Measurements from ENCODE around the gene FGD2.
"Not testable (repeated sequence)": the region's sequence is repeated elsewhere in the genome, so short reads cannot be mapped to it uniquely, and the experiment has no call there.

The FGD2 gene

DNA sequence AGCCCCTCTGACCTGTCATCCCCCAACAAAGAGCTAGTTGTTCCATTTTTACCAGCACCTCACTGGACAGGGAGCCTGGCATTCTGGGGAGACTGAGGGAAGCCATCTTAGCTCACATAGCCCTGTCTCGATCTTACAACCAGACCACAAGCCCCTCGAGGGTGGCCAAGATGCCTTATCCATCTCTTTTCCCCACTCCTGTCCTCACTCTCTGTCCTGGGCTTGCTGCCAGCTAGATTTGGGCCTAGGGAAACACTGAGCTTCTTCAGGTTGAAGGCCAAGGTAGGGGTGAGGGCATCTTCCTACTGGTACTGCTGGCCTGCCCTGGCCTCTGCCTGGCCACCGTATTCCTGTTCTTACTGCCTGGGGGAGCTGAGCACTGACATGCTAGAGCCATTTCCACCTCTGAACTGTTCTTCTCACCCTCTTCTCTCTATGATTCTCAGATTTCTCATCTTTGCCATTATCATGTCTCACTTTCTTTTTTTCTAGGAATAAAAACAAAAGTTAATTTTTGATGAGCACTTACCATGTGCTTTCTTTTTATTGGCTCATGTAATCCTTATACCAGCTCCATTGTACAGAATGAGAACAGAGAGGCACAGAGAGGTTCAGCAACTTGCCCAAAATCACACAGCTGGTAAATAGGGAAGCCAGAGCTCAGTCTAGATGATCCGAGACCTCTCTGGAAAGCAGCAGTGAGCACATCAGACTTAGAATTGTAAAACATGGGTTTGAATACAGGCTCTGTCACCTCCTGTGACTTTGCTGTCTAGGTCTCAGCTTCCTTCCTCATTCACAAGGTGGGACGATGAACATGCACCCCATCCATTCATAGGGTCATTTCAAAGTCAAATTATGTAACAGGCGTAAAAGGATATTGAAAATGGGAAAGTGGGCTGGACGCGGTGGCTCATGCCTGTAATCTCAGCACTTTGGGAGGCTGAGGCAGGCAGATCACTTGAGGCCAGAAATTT lies 28.7 kb downstream of the FGD2 start:
- TF ChIP-seq POLR2AphosphoS5 (IDR thresholded peaks at IDR 0.05; ENCODE audit: low read depth, low read length) (no peak), TAF1 (IDR thresholded peaks at IDR 0.05; ENCODE audit: borderline replicate concordance, low read depth, low read length) (no peak), POLR2A (IDR thresholded peaks at IDR 0.05; ENCODE audit: low read depth, low read length) (no peak)
- DNase-seq (ENCODE audit: insufficient read length) (no peak), FAIRE-seq (no peak)

DNA sequence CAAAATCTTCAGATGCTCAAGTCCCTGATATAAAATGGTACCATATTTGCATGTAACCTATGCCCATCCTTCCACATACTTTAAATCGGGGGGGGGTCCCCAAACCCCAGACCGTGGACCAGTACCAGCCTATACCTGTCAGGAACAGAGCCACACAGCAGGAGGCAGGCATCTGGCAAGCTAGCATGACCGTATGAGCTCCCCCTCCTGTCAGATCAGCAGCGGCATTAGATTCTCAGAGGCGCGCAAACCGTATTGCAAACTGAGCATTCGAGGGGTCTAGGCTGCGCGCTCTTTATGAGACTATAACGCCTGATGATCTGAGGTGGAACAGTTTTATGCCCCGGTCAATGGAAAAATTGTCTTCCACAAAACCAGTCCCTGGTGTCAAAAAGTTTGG lies 30.7 kb downstream of the FGD2 start:
- no peak for TF ChIP-seq POLR2A (IDR thresholded peaks at IDR 0.05; ENCODE audit: low read depth, low read length)
- no peak for TF ChIP-seq TAF1 (IDR thresholded peaks at IDR 0.05; ENCODE audit: borderline replicate concordance, low read depth, low read length)
- no peak for TF ChIP-seq POLR2AphosphoS5 (IDR thresholded peaks at IDR 0.05; ENCODE audit: low read depth, low read length)
- DNase-seq (ENCODE audit: insufficient read length) (no peak), FAIRE-seq (no peak)

DNA sequence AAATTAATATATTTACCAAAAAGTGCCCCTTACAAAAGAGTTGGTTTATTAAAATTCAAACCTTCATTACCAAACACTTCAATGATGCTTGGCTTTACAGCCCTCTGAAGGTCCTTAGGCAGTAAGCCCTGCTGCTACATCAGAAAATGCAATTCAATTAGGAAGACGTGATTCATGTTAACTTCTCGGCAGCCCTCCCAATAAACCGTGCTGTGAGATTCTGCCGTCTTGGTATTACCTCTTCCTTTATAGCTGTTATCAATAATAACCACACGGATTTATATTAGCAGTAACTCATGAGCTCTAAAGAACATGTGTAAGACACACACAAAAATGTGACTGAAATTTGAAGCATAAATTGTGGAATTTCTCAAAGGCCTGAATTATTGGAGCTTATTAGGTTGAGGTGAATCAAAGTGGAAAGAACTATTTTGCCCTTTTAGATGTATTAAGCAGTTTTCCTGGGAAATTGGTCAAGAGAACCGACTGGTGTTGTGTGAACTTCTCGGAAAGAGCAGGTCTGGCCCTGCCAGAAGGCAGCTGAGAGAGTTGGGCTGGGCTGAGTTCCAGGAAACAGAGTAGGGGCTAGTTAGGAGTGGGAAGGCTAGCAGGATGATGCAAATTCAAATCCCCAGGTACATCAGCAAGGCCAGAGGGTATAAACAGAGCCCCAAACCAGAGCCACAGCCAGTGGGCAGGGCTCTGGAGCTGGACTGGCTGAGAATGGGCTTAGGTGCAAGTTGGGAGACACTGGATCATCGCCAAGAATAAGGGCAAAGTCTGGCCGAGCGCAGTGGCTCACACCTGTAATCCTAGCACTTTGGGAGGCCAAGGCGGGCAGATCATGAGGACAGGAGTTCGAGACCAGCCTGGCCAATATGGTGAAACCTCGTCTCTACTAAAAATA lies 33.1 kb downstream of the FGD2 start:
- FAIRE-seq (no peak), DNase-seq (ENCODE audit: insufficient read length) (no peak)
- TF ChIP-seq POLR2A (IDR thresholded peaks at IDR 0.05; ENCODE audit: low read depth, low read length) (no peak), TAF1 (IDR thresholded peaks at IDR 0.05; ENCODE audit: borderline replicate concordance, low read depth, low read length) (no peak), POLR2AphosphoS5 (IDR thresholded peaks at IDR 0.05; ENCODE audit: low read depth, low read length) (no peak)

DNA sequence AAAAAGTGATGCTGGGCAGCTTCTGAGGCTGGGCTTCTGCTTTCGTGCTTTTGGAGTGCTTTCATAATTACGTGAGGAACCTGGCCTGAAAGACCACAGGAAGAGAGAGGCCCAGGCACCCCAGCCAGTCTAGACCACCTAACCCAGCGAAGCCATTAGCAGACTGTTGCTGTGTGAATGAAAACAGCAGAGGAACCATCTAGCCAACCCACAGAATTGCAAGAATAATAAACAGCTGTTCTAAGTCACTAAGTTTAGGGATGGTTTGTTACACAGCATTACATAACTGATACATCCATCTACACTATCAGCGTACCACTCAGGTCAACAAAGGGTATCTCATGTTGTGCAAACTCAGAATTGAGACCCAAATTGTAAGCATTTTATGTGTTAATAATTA lies 34.5 kb downstream of the FGD2 start:
- DNase-seq (ENCODE audit: insufficient read length) (no peak), FAIRE-seq (peak; percentile 30)
- no peak for TF ChIP-seq POLR2AphosphoS5 (IDR thresholded peaks at IDR 0.05; ENCODE audit: low read depth, low read length)
- no peak for TF ChIP-seq POLR2A (IDR thresholded peaks at IDR 0.05; ENCODE audit: low read depth, low read length)
- no peak for TF ChIP-seq TAF1 (IDR thresholded peaks at IDR 0.05; ENCODE audit: borderline replicate concordance, low read depth, low read length)

DNA sequence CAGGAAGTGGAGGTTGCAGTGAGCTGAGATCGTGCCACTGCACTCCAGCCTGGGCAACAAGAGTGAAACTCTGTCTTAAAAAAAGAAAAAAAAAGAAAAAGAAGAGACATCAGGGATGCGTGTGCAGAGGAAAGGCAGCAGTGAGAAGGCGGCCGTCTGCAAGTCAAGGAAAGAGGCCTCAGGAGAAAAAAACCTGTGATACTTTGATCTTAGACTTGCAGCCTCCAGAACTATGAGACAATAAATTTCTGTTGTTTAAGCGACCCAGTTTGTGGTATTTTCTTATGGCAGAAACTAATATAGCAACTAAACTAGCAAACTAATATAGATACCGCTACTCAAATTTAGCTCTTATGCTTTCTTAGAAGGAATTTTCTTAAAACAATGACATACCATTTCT lies 36.1 kb downstream of the FGD2 start:
- DNase-seq (ENCODE audit: insufficient read length), result no peak
- TF ChIP-seq TAF1 (IDR thresholded peaks at IDR 0.05; ENCODE audit: borderline replicate concordance, low read depth, low read length) (no peak), POLR2A (IDR thresholded peaks at IDR 0.05; ENCODE audit: low read depth, low read length) (no peak), POLR2AphosphoS5 (IDR thresholded peaks at IDR 0.05; ENCODE audit: low read depth, low read length) (no peak)

DNA sequence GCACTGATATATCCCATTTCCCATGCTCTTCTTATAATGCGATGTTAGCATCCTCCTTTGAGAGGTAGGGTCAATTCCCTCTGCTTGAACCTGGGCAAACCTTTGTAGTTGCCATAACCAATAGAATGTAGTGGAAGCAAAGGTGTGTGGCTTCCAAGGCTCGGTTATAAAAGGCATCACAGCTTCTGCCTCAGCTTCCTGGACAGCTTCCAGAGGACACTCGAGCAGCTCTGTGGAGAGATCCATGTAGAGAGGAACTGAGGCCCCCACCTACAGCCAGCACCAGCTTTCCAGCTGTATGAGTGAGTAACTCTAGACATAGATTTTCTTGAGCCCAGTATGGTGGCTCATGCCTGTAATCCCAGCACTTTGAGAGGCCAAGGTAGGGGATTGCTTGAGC lies 36.7 kb downstream of the FGD2 start:
- DNase-seq (ENCODE audit: insufficient read length), result no peak
- TF ChIP-seq POLR2A (IDR thresholded peaks at IDR 0.05; ENCODE audit: low read depth, low read length), result no peak
- TF ChIP-seq TAF1 (IDR thresholded peaks at IDR 0.05; ENCODE audit: borderline replicate concordance, low read depth, low read length), result no peak
- no peak for TF ChIP-seq POLR2AphosphoS5 (IDR thresholded peaks at IDR 0.05; ENCODE audit: low read depth, low read length)
- no peak for FAIRE-seq

More for the DNA sequence above, 36.1 kb downstream of the FGD2 start:
- FAIRE-seq, result no peak

DNA sequence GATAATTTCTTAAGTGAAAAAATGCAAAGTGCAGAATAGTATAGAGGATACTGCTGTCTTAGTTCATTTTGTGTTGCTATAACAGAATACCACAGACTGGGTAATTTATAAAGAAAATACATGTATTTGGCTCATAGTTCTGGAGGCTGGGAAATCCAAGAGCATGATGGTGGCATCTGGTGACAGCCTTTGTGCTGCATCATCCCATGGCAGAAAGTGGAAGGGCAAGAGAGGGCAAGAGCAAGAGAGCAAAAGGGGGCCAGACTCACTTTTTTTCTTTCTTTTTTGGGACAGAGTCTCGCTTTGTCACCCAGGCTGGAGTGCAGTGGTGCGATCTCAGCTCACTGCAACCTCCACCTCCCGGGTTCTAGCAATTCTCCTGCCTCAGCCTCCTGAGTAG lies 37.6 kb downstream of the FGD2 start:
- not testable (repeated sequence) for FAIRE-seq; DNase-seq (ENCODE audit: insufficient read length)

DNA sequence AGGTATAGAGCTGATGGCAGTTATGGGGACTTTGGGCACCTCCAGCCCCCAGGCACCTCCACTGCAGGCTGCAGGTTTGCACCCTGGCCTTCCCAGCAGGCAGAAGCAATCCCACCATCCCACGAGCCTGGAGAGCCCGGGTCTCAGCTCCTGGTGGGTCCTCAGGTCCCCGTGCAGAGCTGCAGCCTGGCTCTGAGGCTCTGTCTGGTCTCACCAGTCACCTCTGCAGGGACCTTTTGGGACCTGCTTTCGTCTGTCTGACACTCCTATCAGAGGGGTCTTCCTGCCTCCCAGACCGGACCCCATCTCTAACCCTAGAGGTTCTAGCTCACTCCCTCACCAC lies 41.9 kb downstream of the FGD2 start:
- FAIRE-seq, result no peak
- TF ChIP-seq POLR2AphosphoS5 (IDR thresholded peaks at IDR 0.05; ENCODE audit: low read depth, low read length) (no peak), POLR2A (IDR thresholded peaks at IDR 0.05; ENCODE audit: low read depth, low read length) (no peak), TAF1 (IDR thresholded peaks at IDR 0.05; ENCODE audit: borderline replicate concordance, low read depth, low read length) (no peak)
- DNase-seq (ENCODE audit: insufficient read length), result no peak

DNA sequence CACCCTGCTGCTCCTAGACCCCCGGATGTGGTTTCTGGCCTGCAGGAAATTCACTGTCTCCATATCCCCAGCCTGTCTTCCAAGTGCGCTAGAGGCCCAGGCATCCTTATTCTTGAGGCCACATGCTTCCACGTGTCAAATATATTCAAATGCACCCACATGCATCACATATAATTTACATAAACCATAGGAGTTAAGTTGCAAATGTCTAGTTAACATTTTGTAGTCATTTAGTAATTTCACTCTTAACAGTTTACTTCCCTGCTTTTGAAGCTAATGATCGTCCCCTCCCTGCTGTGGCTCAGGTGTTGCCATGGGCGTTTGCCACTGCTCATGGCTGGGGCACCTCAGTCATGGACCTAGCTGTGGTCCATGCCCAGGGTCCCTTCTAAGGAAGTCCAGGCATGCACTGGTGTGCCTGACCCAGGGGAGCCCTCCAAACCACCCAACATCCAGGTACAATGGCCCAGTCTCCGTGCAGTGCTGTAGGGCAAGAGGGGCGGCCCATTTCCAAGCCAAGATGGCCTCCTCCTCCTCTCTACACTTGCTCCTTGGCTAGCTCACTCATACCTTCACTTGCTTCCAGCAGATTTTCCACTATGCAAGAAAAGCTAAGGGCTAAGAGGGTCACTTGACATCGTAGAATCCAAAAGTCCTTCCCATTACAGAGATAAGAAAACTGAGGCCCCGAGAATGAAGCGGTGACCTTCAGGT lies 42.4 kb downstream of the FGD2 start:
- TF ChIP-seq POLR2A (IDR thresholded peaks at IDR 0.05; ENCODE audit: low read depth, low read length), result no peak
- TF ChIP-seq POLR2AphosphoS5 (IDR thresholded peaks at IDR 0.05; ENCODE audit: low read depth, low read length), result no peak
- TF ChIP-seq TAF1 (IDR thresholded peaks at IDR 0.05; ENCODE audit: borderline replicate concordance, low read depth, low read length), result no peak
- no peak for DNase-seq (ENCODE audit: insufficient read length)
- FAIRE-seq, result no peak

DNA sequence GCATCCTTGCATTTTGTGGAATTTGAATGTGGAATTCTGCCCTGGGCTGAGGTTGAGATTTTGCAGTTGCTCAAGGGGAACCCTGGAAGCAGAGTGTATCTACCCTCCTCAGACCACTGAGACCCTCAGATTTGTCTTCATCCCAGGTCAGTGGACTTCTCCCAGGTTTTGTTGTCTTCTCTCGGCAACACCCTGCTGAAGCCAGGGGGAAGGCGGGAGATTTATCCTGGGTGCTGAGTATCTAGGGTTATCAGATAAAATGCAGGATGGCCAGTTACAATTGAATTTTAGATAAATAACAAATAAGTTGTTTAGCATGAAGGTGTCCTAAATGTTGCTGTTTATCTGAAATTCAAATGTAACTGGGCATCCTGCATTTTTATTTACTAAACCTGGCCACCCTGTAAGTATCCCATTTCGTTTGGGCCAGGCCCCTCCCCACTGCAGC lies 43.0 kb downstream of the FGD2 start:
- TF ChIP-seq POLR2AphosphoS5 (IDR thresholded peaks at IDR 0.05; ENCODE audit: low read depth, low read length) (no peak), POLR2A (IDR thresholded peaks at IDR 0.05; ENCODE audit: low read depth, low read length) (no peak), TAF1 (IDR thresholded peaks at IDR 0.05; ENCODE audit: borderline replicate concordance, low read depth, low read length) (no peak)
- DNase-seq (ENCODE audit: insufficient read length) (no peak), FAIRE-seq (no peak)
